Measurements from ENCODE around the gene MUTYH.

GRCh38 chr1:45299296-45299695 is 40.9 kb downstream of the MUTYH start:
- TF ChIP-seq POLR2A (IDR thresholded peaks at IDR 0.05) (no peak), CTCF (IDR thresholded peaks at IDR 0.05) (no peak)

Data from ovary (tissue), 3 donors.